Parathyroid adenoma (tissue), 2 donors: ENCODE measurements around the gene MYO9B.

Source experiments
- H2AFZ ChIP-seq: fragments of 300-600 bp; sonication (generic); one replicate; pipeline ENCODE4 v1.7.0; 2017; ENCODE audit warnings: antibody characterized with exemption, mild to moderate bottlenecking
- H3K27ac ChIP-seq: fragments of 300-600 bp; sonication (generic); one replicate; pipeline ENCODE4 v1.7.0; 2017
- H3K27me3 ChIP-seq: fragments of 300-600 bp; sonication (generic); one replicate; pipeline ENCODE4 v1.7.0; 2017; ENCODE audit warnings: low read length; ENCODE audit not compliant: control insufficient read depth, insufficient read depth
- H3K36me3 ChIP-seq: fragments of 300-600 bp; sonication (generic); one replicate; pipeline ENCODE4 v1.7.0; 2017; ENCODE audit warnings: low read length; ENCODE audit not compliant: control insufficient read depth, insufficient read depth
- H3K4me1 ChIP-seq: fragments of 300-600 bp; sonication (generic); one replicate; pipeline ENCODE4 v1.7.0; 2017; ENCODE audit warnings: control low read depth
- H3K4me2 ChIP-seq: fragments of 300-600 bp; sonication (generic); one replicate; pipeline ENCODE4 v1.7.0; 2017; ENCODE audit warnings: low read length
- H3K4me3 ChIP-seq: fragments of 300-600 bp; sonication (generic); one replicate; pipeline ENCODE4 v1.7.0; 2017; ENCODE audit warnings: low read depth, low read length
- H3K79me2 ChIP-seq: fragments of 300-600 bp; sonication (generic); one replicate; pipeline ENCODE4 v1.7.0; 2017; ENCODE audit warnings: control low read depth
- H3K9ac ChIP-seq: fragments of 300-600 bp; sonication (generic); one replicate; pipeline ENCODE4 v1.7.0; 2017; ENCODE audit warnings: mild to moderate bottlenecking
- H3K9me3 ChIP-seq: fragments of 300-600 bp; sonication (generic); one replicate; pipeline ENCODE4 v1.7.0; 2017; ENCODE audit warnings: low read length; ENCODE audit not compliant: control insufficient read depth
- CTCF ChIP-seq: fragments of 300-600 bp; sonication (generic); IDR thresholded peaks from one replicate; pipeline ENCODE4 v1.7.0; 2017; ENCODE audit warnings: antibody characterized with exemption, mild to moderate bottlenecking
- donor health status: primary hyperparathyroidism.

The MYO9B gene

GRCh38 chr19:17200408-17201079 is 125.0 kb downstream of the MYO9B start:
- Histone ChIP-seq H3K9me3 (no peaks in the 10 kb centered on the region), H3K4me2 (no peak overlapping the region), H3K27me3 (no peaks in the 10 kb centered on the region), H3K4me3 (no peak overlapping the region), H3K4me1 (no peaks in the 10 kb centered on the region), H3K27ac (no peak overlapping the region), H3K9ac (no peak overlapping the region), H3K36me3 (no peaks in the 10 kb centered on the region), H2AFZ (no peak overlapping the region), H3K79me2 (no peaks in the 10 kb centered on the region)
- TF ChIP-seq CTCF: no peak

GRCh38 chr19:17202249-17202648 is 126.7 kb downstream of the MYO9B start:
- Histone ChIP-seq H3K9ac (no peak overlapping the region), H3K9me3 (no peaks in the 10 kb centered on the region), H3K4me2 (no peak overlapping the region), H3K79me2 (no peaks in the 10 kb centered on the region), H3K27me3 (no peaks in the 10 kb centered on the region), H3K36me3 (no peaks in the 10 kb centered on the region), H2AFZ (no peak overlapping the region), H3K4me1 (no peaks in the 10 kb centered on the region), H3K4me3 (no peak overlapping the region), H3K27ac (no peak overlapping the region)
- no peak for TF ChIP-seq CTCF

GRCh38 chr19:17202713-17203112 is 127.1 kb downstream of the MYO9B start:
- no peak overlapping the region for H2AFZ ChIP-seq
- H3K9ac ChIP-seq: no peak overlapping the region
- no peaks in the 10 kb centered on the region for H3K4me1 ChIP-seq
- no peak overlapping the region for H3K4me2 ChIP-seq
- no peaks in the 10 kb centered on the region for H3K27me3 ChIP-seq
- no peak overlapping the region for H3K27ac ChIP-seq
- H3K4me3 ChIP-seq: no peak overlapping the region
- H3K36me3 ChIP-seq: no peaks in the 10 kb centered on the region
- H3K79me2 ChIP-seq: no peaks in the 10 kb centered on the region
- no peak for TF ChIP-seq CTCF
- H3K9me3 ChIP-seq: no peaks in the 10 kb centered on the region

GRCh38 chr19:17205237-17206140 is 129.9 kb downstream of the MYO9B start:
- no peaks in the 10 kb centered on the region for H3K79me2 ChIP-seq
- H3K9ac ChIP-seq: no peak overlapping the region
- no peak overlapping the region for H2AFZ ChIP-seq
- no peaks in the 10 kb centered on the region for H3K4me1 ChIP-seq
- H3K36me3 ChIP-seq: no peaks in the 10 kb centered on the region
- TF ChIP-seq CTCF: peak; percentile 74
- H3K27me3 ChIP-seq: no peaks in the 10 kb centered on the region
- H3K27ac ChIP-seq: no peak overlapping the region
- no peak overlapping the region for H3K4me2 ChIP-seq
- H3K9me3 ChIP-seq: no peaks in the 10 kb centered on the region
- no peak overlapping the region for H3K4me3 ChIP-seq
